Ascending aorta (tissue), 2 donors: ENCODE data around the gene CSMD2. TPM values are rescaled to one million over a fixed set of nuclear protein-coding genes. Genes with fewer than 3 reads are reported as not detected.

Experiments used
- DNase-seq, 2 donors: peaks; one replicate each; pipeline ENCODE4 v3.0.0-alpha.2; 2019; ENCODE audit warnings: low spot score in 2 of 2
- H3K27ac ChIP-seq, 2 donors: fragments of 200-600 bp; sonication (generic); one replicate each; pipeline ENCODE4 v1.5.1; 2016 to 2017; ENCODE audit warnings: mild to moderate bottlenecking in 1 of 2
- H3K27me3 ChIP-seq: fragments of 200-600 bp; sonication (generic); one replicate; pipeline ENCODE4 v1.5.1; 2017
- H3K36me3 ChIP-seq, 2 donors: fragments of 200-600 bp; sonication (generic); one replicate each; pipeline ENCODE4 v1.5.1; 2016
- H3K4me1 ChIP-seq, 2 donors: fragments of 200-600 bp; sonication (generic); one replicate each; pipeline ENCODE4 v1.5.1; 2016 to 2017; ENCODE audit warnings: mild to moderate bottlenecking in 1 of 2
- H3K4me3 ChIP-seq, 2 donors: fragments of 200-600 bp; sonication (generic); one replicate each; pipeline ENCODE4 v1.5.1; 2016 to 2017; ENCODE audit warnings: mild to moderate bottlenecking in 1 of 2
- H3K9me3 ChIP-seq, 2 donors: fragments of 200-600 bp; sonication (generic); one replicate each; pipeline ENCODE4 v1.5.1; 2016
- intact Hi-C: fragments of 100-400 bp; cut with DNase I; formaldehyde crosslinking; loops from one replicate; pipeline ENCODE4 v1.15.1; 2023
- total RNA-seq: library from RNA; depleted of rRNA; stranded (reverse); fragments of >200 nt; gene quantifications from one replicate; pipeline ENCODE4 v1.1.0, GENCODE V29; 2016
- TF ChIP-seq, protein P1 (sequence below), 3 experiments: fragments of 200-600 bp in 2 of 3; fragments of 450-650 bp in 1 of 3; sonication (generic) in 2 of 3; IDR thresholded peaks; one replicate each; pipeline ENCODE4 v1.5.1; 2016 to 2019; ENCODE audit warnings: antibody characterized with exemption in 3 of 3, mild to moderate bottlenecking in 1 of 3, moderate library complexity in 1 of 3

The CSMD2 gene
- total RNA-seq, 1 donor from 2014 or later: 10.9 TPM

DNA sequence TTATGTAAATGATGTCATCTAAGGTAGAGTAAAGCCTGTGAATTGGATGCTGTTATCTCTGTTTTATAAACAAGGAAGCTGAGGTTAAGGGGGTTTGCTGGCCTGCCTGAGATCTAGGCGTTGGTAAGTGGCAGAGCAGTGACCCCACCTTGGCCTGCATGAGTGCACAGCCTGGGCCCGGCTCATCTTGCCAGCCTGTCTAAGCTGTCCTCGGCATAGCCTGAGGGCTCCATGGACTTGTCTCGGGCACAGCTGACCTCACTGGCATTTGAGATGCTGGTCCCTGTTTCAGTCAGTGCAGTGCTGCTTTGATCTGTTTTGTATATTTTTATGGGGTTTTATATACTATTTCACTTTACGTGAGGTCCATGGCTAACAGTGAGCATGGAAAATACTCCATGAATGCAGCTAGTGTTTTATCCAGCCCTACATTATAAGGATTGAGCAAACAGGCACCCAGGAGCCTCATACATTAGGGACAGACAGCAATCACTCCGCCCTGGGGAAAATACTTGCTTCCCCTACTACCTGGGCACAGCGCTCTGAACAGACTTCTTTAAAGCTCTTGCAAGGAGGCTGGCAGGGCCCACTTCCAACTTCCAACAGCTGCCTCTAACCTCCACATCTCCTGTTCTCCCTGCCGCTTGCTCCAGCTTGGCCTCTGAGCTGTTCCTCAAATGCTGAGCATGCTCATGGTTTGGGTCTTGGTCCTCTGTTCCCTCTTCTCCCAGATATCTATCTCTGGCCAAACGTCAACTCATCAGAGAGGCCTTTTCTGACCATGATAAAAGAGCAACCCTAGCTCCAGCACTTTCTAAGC is 451.8 kb downstream of the CSMD2 start:
- H3K9me3 ChIP-seq: no peaks in the 10 kb centered on the region
- no peaks in the 10 kb centered on the region for H3K4me1 ChIP-seq
- TF ChIP-seq, protein P1, sequence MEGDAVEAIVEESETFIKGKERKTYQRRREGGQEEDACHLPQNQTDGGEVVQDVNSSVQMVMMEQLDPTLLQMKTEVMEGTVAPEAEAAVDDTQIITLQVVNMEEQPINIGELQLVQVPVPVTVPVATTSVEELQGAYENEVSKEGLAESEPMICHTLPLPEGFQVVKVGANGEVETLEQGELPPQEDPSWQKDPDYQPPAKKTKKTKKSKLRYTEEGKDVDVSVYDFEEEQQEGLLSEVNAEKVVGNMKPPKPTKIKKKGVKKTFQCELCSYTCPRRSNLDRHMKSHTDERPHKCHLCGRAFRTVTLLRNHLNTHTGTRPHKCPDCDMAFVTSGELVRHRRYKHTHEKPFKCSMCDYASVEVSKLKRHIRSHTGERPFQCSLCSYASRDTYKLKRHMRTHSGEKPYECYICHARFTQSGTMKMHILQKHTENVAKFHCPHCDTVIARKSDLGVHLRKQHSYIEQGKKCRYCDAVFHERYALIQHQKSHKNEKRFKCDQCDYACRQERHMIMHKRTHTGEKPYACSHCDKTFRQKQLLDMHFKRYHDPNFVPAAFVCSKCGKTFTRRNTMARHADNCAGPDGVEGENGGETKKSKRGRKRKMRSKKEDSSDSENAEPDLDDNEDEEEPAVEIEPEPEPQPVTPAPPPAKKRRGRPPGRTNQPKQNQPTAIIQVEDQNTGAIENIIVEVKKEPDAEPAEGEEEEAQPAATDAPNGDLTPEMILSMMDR (IDR thresholded peaks at IDR 0.05): no peak
- H3K36me3 ChIP-seq: no peaks in the 10 kb centered on the region
- intact Hi-C loops: no loop called here
- H3K27me3 ChIP-seq: no peaks in the 10 kb centered on the region
- H3K4me3 ChIP-seq: no peak overlapping the region
- no peak overlapping the region for H3K27ac ChIP-seq
- no peak for DNase-seq

DNA sequence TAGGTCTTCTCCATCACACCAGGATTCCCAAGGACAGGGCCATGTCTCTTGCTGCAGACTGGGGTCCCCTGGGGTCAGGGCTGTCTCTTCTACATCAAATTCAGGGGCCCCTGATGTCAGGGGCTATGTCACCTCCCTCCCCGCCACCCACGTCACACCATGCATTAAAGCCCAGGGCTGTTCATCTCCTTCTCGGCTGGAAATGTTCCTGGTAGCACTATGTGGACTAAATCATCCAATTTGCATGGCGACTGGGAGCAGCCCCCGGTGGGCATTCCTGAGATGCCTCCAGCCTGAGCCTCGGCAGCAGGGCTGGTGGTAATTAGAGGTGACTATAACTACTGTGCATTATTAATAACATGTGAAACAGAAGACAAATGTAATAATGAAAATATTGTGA is 452.8 kb downstream of the CSMD2 start:
- Histone ChIP-seq H3K9me3 (no peaks in the 10 kb centered on the region), H3K4me3 (no peak overlapping the region), H3K27me3 (no peaks in the 10 kb centered on the region), H3K4me1 (no peaks in the 10 kb centered on the region), H3K27ac (no peak overlapping the region), H3K36me3 (no peaks in the 10 kb centered on the region)
- intact Hi-C loops: no loop called here
- TF ChIP-seq, protein P1 (IDR thresholded peaks at IDR 0.05): no peak
- no peak for DNase-seq

DNA sequence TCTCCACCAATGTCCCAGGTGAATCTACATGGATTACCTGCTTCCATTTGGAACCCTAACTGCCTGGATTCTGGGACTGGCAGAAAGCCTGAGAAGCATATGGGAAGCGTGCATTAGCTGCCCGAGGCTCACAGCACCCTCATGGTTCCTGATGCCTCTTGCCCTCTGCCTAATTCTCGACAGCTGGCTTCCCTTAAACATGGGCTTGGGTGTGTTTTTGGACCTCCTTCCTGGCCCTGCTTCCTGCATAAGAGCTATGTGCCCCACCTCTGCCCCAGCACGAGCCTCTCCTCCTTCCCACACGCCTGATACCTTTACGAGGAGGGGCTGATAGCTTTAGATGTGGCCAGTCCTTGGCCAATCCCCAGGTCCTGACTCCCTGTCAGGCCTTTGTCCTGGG is 453.5 kb downstream of the CSMD2 start:
- no peaks in the 10 kb centered on the region for H3K36me3 ChIP-seq
- no peak for DNase-seq
- no peaks in the 10 kb centered on the region for H3K27me3 ChIP-seq
- no peaks in the 10 kb centered on the region for H3K9me3 ChIP-seq
- no peak overlapping the region for H3K27ac ChIP-seq
- intact Hi-C loops: no loop called here
- H3K4me1 ChIP-seq: no peaks in the 10 kb centered on the region
- no peak overlapping the region for H3K4me3 ChIP-seq
- TF ChIP-seq, protein P1 (IDR thresholded peaks at IDR 0.05): no peak

- TF ChIP-seq, protein P1 (IDR thresholded peaks at IDR 0.05): no peak
- intact Hi-C loops: no loop called here
- Histone ChIP-seq H3K27ac (no peak overlapping the region), H3K9me3 (no peaks in the 10 kb centered on the region), H3K4me3 (no peak overlapping the region), H3K4me1 (no peaks in the 10 kb centered on the region), H3K27me3 (no peaks in the 10 kb centered on the region), H3K36me3 (no peaks in the 10 kb centered on the region)
- no peak for DNase-seq
Measured at GRCh38 chr1:33710967-33711366, 454.1 kb downstream of the CSMD2 start.

GRCh38 chr1:33709783-33710718 is 455.0 kb downstream of the CSMD2 start:
- no peaks in the 10 kb centered on the region for H3K27me3 ChIP-seq
- H3K4me3 ChIP-seq: no peak overlapping the region
- TF ChIP-seq, protein P1 (IDR thresholded peaks at IDR 0.05): no peak
- H3K4me1 ChIP-seq: no peaks in the 10 kb centered on the region
- no peaks in the 10 kb centered on the region for H3K36me3 ChIP-seq
- H3K9me3 ChIP-seq: no peaks in the 10 kb centered on the region
- DNase-seq: no peak
- intact Hi-C loops: no loop called here
- no peak overlapping the region for H3K27ac ChIP-seq
